Endodermal cell (in vitro differentiated cells): Measurements from ENCODE around the gene PPP1R12B. TPM values are rescaled to one million over a fixed set of nuclear protein-coding genes. Genes with fewer than 3 reads are reported as not detected.

ENCODE experiments used
- DNase-seq: peaks from one replicate; pipeline ENCODE4 v3.0.0-alpha.2; 2017
- H3K27ac ChIP-seq: 2 replicates; pipeline ENCODE4 v1.5.1; 2013; ENCODE audit warnings: mild to moderate bottlenecking, low read depth, low read length, moderate library complexity
- H3K27me3 ChIP-seq: 2 replicates; pipeline ENCODE4 v1.6.1; 2013; ENCODE audit warnings: mild to moderate bottlenecking, low read length, moderate library complexity; ENCODE audit not compliant: insufficient read depth, control insufficient read depth, poor library complexity, severe bottlenecking
- H3K36me3 ChIP-seq: 2 replicates; pipeline ENCODE4 v1.7.0; 2013; ENCODE audit warnings: mild to moderate bottlenecking, low read length, moderate library complexity; ENCODE audit not compliant: control insufficient read depth, insufficient read depth
- H3K4me1 ChIP-seq: one replicate; pipeline ENCODE4 v1.7.0; 2013; ENCODE audit warnings: low read length; ENCODE audit not compliant: control insufficient read depth, insufficient read depth
- H3K4me3 ChIP-seq: 2 replicates; pipeline ENCODE4 v1.5.1; 2013; ENCODE audit warnings: mild to moderate bottlenecking, low read length, moderate library complexity
- H3K9ac ChIP-seq: 2 replicates; pipeline ENCODE4 v1.6.1; 2013; ENCODE audit warnings: mild to moderate bottlenecking, low read length, moderate library complexity; ENCODE audit not compliant: poor library complexity, severe bottlenecking; ENCODE audit errors: extremely low read depth
- H3K9me3 ChIP-seq: 2 replicates; pipeline ENCODE4 v1.6.1; 2013; ENCODE audit warnings: mild to moderate bottlenecking, low read length, moderate library complexity; ENCODE audit not compliant: control insufficient read depth
- H3K27ac Mint-ChIP-seq: 2 replicates; pipeline ENCODE4 v1.8.0; 2020; ENCODE audit warnings: mixed read lengths
- H3K27me3 Mint-ChIP-seq: 2 replicates; pipeline ENCODE4 v1.8.0; 2021; ENCODE audit warnings: mild to moderate bottlenecking, mixed read lengths; ENCODE audit not compliant: insufficient read depth
- H3K36me3 Mint-ChIP-seq: 2 replicates; pipeline ENCODE4 v1.8.0; 2020; ENCODE audit warnings: low read depth, mixed read lengths
- H3K4me1 Mint-ChIP-seq: 2 replicates; pipeline ENCODE4 v1.8.0; 2020; ENCODE audit warnings: mixed read lengths
- H3K4me3 Mint-ChIP-seq: 2 replicates; pipeline ENCODE4 v1.8.0; 2020; ENCODE audit warnings: mild to moderate bottlenecking, moderate library complexity, mixed read lengths
- H3K9me3 Mint-ChIP-seq: 2 replicates; pipeline ENCODE4 v1.8.0; 2020; ENCODE audit warnings: mild to moderate bottlenecking, mixed read lengths
- CTCF ChIP-seq: fragments of 200-600 bp; sonication (generic); conservative IDR thresholded peaks from 2 replicates; pipeline ENCODE4 v1.5.0; 2021; ENCODE audit warnings: antibody characterized with exemption, mild to moderate bottlenecking
- WGBS, 2 experiments: methylation state at CpG; one replicate each; pipeline versions ENCODE4 v1.1.5 to v1.1.7; 2013; ENCODE audit warnings: missing lambda C conversion rate in 2 of 2, mixed read lengths in 1 of 2; ENCODE audit not compliant: insufficient coverage in 1 of 2, insufficient read length in 1 of 2; 5-methylcytosine and 5-hydroxymethylcytosine counted together
- total RNA-seq, 2 donors: library from RNA; stranded (reverse); fragmentation: NEBNext Ultra II Directional in 1 of 2; extraction: Animal tissue kit (Norgen Biotek cat#: 25700) in 1 of 2; gene quantifications; 2 replicates in 1 of 2; 3 replicates in 1 of 2; pipeline ENCODE4 v1.2.1, GENCODE V29; 2021

The PPP1R12B gene
- total RNA-seq, 2 donors from 2014 or later, result 19.2 to 20.3 TPM

- Histone ChIP-seq H3K9me3 (no peaks in the 10 kb centered on the region), H3K27ac (no peak overlapping the region), H3K4me1 (no peaks in the 10 kb centered on the region), H3K36me3 (no peaks in the 10 kb centered on the region), H3K9ac (no peak overlapping the region), H3K4me3 (no peak overlapping the region), H3K27me3 (no peaks in the 10 kb centered on the region)
- H3K9me3 Mint-ChIP-seq, result no peaks in the 10 kb centered on the region
- peaks cover 5% of the 10 kb centered on the region for H3K4me1 Mint-ChIP-seq
- no peaks in the 10 kb centered on the region for H3K27me3 Mint-ChIP-seq
- H3K36me3 Mint-ChIP-seq, result peaks cover 4% of the 10 kb centered on the region
- DNase-seq, result no peak
- no peak overlapping the region for H3K4me3 Mint-ChIP-seq
- no peak for TF ChIP-seq CTCF
- H3K27ac Mint-ChIP-seq, result no peak overlapping the region
Measured at GRCh38 chr1:202355944-202356553, 7.5 kb downstream of the PPP1R12B start.

- no peak overlapping the region for H3K27ac ChIP-seq
- no peaks in the 10 kb centered on the region for H3K9me3 ChIP-seq
- DNase-seq, result no peak
- H3K4me1 Mint-ChIP-seq, result peaks cover 8% of the 10 kb centered on the region
- H3K27me3 Mint-ChIP-seq, result no peaks in the 10 kb centered on the region
- peaks cover 4% of the 10 kb centered on the region for H3K36me3 Mint-ChIP-seq
- no peak overlapping the region for H3K9ac ChIP-seq
- no peak overlapping the region for H3K4me3 Mint-ChIP-seq
- no peak overlapping the region for H3K27ac Mint-ChIP-seq
- H3K27me3 ChIP-seq, result no peaks in the 10 kb centered on the region
- no peak for TF ChIP-seq CTCF
- H3K4me3 ChIP-seq, result no peak overlapping the region
- H3K36me3 ChIP-seq, result no peaks in the 10 kb centered on the region
- H3K4me1 ChIP-seq, result no peaks in the 10 kb centered on the region
- no peaks in the 10 kb centered on the region for H3K9me3 Mint-ChIP-seq
Measured at GRCh38 chr1:202357506-202357905, 9.0 kb downstream of the PPP1R12B start.

- TF ChIP-seq CTCF, result no peak
- peaks cover 4% of the 10 kb centered on the region for H3K36me3 Mint-ChIP-seq
- Histone ChIP-seq H3K9ac (no peak overlapping the region), H3K9me3 (no peaks in the 10 kb centered on the region), H3K27me3 (no peaks in the 10 kb centered on the region), H3K4me3 (no peak overlapping the region), H3K4me1 (no peaks in the 10 kb centered on the region), H3K36me3 (no peaks in the 10 kb centered on the region), H3K27ac (no peak overlapping the region)
- no peaks in the 10 kb centered on the region for H3K27me3 Mint-ChIP-seq
- 91 to 100% methylated on average over 2 of the region's 2 CpGs for whole genome bisulfite sequencing, 2 experiments
- H3K9me3 Mint-ChIP-seq, result no peaks in the 10 kb centered on the region
- H3K4me3 Mint-ChIP-seq, result no peak overlapping the region
- H3K4me1 Mint-ChIP-seq, result peaks cover 8% of the 10 kb centered on the region
- DNase-seq, result no peak
- H3K27ac Mint-ChIP-seq, result no peak overlapping the region
Measured at GRCh38 chr1:202361224-202361623, 12.7 kb downstream of the PPP1R12B start.
